ENCODE results near the gene EXOC4.

GRCh38 chr7:134114992-134115391 is 862.1 kb downstream of the EXOC4 start:
- TF ChIP-seq POLR2AphosphoS5 (IDR thresholded peaks at IDR 0.05) = no peak
- TF ChIP-seq, protein P1, sequence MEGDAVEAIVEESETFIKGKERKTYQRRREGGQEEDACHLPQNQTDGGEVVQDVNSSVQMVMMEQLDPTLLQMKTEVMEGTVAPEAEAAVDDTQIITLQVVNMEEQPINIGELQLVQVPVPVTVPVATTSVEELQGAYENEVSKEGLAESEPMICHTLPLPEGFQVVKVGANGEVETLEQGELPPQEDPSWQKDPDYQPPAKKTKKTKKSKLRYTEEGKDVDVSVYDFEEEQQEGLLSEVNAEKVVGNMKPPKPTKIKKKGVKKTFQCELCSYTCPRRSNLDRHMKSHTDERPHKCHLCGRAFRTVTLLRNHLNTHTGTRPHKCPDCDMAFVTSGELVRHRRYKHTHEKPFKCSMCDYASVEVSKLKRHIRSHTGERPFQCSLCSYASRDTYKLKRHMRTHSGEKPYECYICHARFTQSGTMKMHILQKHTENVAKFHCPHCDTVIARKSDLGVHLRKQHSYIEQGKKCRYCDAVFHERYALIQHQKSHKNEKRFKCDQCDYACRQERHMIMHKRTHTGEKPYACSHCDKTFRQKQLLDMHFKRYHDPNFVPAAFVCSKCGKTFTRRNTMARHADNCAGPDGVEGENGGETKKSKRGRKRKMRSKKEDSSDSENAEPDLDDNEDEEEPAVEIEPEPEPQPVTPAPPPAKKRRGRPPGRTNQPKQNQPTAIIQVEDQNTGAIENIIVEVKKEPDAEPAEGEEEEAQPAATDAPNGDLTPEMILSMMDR (IDR thresholded peaks at IDR 0.05) = no peak
